H54 (cell line): ENCODE results near the gene TFF1.

Experiments
- DNase-seq: peaks from one replicate; pipeline ENCODE4 v3.0.0; 2011; ENCODE audit warnings: low spot score, mixed read lengths; ENCODE audit not compliant: insufficient read length
- FAIRE-seq: peaks from 3 replicates; lab custom pipeline; 2011; peaks lifted over from hg19 to GRCh38; lab: Jason Lieb, UNC
- POLR2A ChIP-seq: IDR thresholded peaks from 2 replicates; pipeline ENCODE4 v1.6.1; 2011; ENCODE audit warnings: low read depth, mild to moderate bottlenecking, low read length

Gene TFF1

GRCh38 chr21:42353623-42354022 is 12.7 kb downstream of the TFF1 start:
- TF ChIP-seq POLR2A: no peak
- FAIRE-seq (no peak), DNase-seq (no peak)

- FAIRE-seq: no peak
- TF ChIP-seq POLR2A: no peak
- DNase-seq: no peak
Measured at GRCh38 chr21:42352441-42353095, 13.8 kb downstream of the TFF1 start.

GRCh38 chr21:42351626-42352440 is 14.5 kb downstream of the TFF1 start:
- no peak for TF ChIP-seq POLR2A
- no peak for DNase-seq
- FAIRE-seq: no peak

GRCh38 chr21:42350927-42351426 is 15.4 kb downstream of the TFF1 start, which contains the start of gene TFF2:
Gene TFF2, minus strand, starts transcription at chr21:42350994. Its CDS starts 37 bp downstream, at chr21:42350957.
- DNase-seq (no peak), FAIRE-seq (no peak)
- no peak for TF ChIP-seq POLR2A

GRCh38 chr21:42350318-42350910 is 15.9 kb downstream of the TFF1 start:
- no peak for DNase-seq
- FAIRE-seq: no peak
- no peak for TF ChIP-seq POLR2A

GRCh38 chr21:42349420-42350317 is 16.7 kb downstream of the TFF1 start:
- no peak for TF ChIP-seq POLR2A
- DNase-seq: no peak
- FAIRE-seq: no peak

- FAIRE-seq (no peak), DNase-seq (no peak)
- no peak for TF ChIP-seq POLR2A
Measured at GRCh38 chr21:42348762-42349161, 17.6 kb downstream of the TFF1 start.

GRCh38 chr21:42347601-42348327 is 18.6 kb downstream of the TFF1 start:
- DNase-seq (no peak), FAIRE-seq (no peak)
- TF ChIP-seq POLR2A: no peak

- no peak for FAIRE-seq
- no peak for TF ChIP-seq POLR2A
Measured at GRCh38 chr21:42346866-42347600, 19.3 kb downstream of the TFF1 start.

GRCh38 chr21:42346441-42346840 is 19.9 kb downstream of the TFF1 start:
- DNase-seq (no peak), FAIRE-seq (no peak)
- TF ChIP-seq POLR2A: no peak

More at GRCh38 chr21:42346866-42347600, 19.3 kb downstream of the TFF1 start:
- DNase-seq: no peak

- no peak for TF ChIP-seq POLR2A
- no peak for DNase-seq
- no peak for FAIRE-seq
Measured at GRCh38 chr21:42344631-42345030, 21.7 kb downstream of the TFF1 start.

- TF ChIP-seq POLR2A: no peak
- FAIRE-seq (no peak), DNase-seq (no peak)
Measured at GRCh38 chr21:42343963-42344510, 22.3 kb downstream of the TFF1 start.
